Progenitor cell of endocrine pancreas (in vitro differentiated cells): ENCODE measurements around the gene FAM168B. TPM values are rescaled to one million over a fixed set of nuclear protein-coding genes. Genes with fewer than 3 reads are reported as not detected.

ENCODE experiments used
- DNase-seq: peaks from one replicate; pipeline ENCODE4 v3.0.0; 2021; ENCODE audit warnings: low spot score; ENCODE audit not compliant: unreplicated experiment
- H3K27ac Mint-ChIP-seq: 2 replicates; pipeline ENCODE4 v1.8.0; 2021; ENCODE audit warnings: mild to moderate bottlenecking, moderate library complexity, mixed read lengths
- H3K27me3 Mint-ChIP-seq: 2 replicates; pipeline ENCODE4 v1.8.0; 2021; ENCODE audit warnings: mixed read lengths
- H3K36me3 Mint-ChIP-seq: 2 replicates; pipeline ENCODE4 v1.8.0; 2022; ENCODE audit warnings: mixed read lengths; ENCODE audit not compliant: insufficient read depth
- H3K4me1 Mint-ChIP-seq: 2 replicates; pipeline ENCODE4 v1.8.0; 2021; ENCODE audit warnings: low read depth, mixed read lengths
- H3K4me3 Mint-ChIP-seq: 2 replicates; pipeline ENCODE4 v1.8.0; 2021; ENCODE audit warnings: low read depth, mild to moderate bottlenecking, moderate library complexity, mixed read lengths
- H3K9me3 Mint-ChIP-seq: 2 replicates; pipeline ENCODE4 v1.8.0; 2021; ENCODE audit warnings: low read depth, mixed read lengths
- CTCF ChIP-seq: fragments of 200-600 bp; sonication (generic); IDR thresholded peaks from one replicate; pipeline ENCODE4 v1.5.0; 2021; ENCODE audit warnings: antibody characterized with exemption, mild to moderate bottlenecking; ENCODE audit not compliant: unreplicated experiment
- total RNA-seq: library from RNA; stranded (reverse); gene quantifications from 2 replicates; pipeline ENCODE4 v1.2.1, GENCODE V29; 2021

FAM168B gene
- total RNA-seq, 1 donor from 2014 or later = 111 TPM

GRCh38 chr2:131039908-131040660, 53.2 kb downstream of the FAM168B start:
- no peak overlapping the region for H3K4me3 Mint-ChIP-seq
- no peak for DNase-seq
- no peaks in the 10 kb centered on the region for H3K9me3 Mint-ChIP-seq
- no peaks in the 10 kb centered on the region for H3K36me3 Mint-ChIP-seq
- H3K27me3 Mint-ChIP-seq = peaks cover 26% of the 10 kb centered on the region
- no peak overlapping the region for H3K27ac Mint-ChIP-seq
- peaks cover 6% of the 10 kb centered on the region for H3K4me1 Mint-ChIP-seq
- no peak for TF ChIP-seq CTCF

DNA sequence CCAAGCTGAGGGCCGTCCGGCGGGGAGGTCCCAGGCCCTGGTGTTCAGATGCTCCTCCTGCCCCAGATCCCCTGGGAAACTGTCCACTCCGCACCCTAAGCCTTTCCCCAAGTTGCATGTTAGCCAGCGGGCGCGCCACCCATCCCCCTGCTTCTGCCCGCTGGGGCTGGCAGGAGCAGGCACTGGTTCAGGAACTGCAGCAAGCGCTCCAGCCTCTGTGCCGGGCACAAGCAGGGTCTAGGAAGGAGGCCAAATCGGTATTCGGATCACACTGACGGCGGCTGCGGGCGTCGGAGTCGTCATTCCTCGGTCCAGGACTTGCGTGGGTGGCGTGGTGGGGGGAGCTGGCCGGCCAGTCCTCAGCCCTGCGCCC, 53.7 kb downstream of the FAM168B start:
- TF ChIP-seq CTCF = no peak
- H3K36me3 Mint-ChIP-seq = no peaks in the 10 kb centered on the region
- H3K4me3 Mint-ChIP-seq = no peak overlapping the region
- no peaks in the 10 kb centered on the region for H3K9me3 Mint-ChIP-seq
- no peak for DNase-seq
- H3K4me1 Mint-ChIP-seq = peaks cover 6% of the 10 kb centered on the region
- no peak overlapping the region for H3K27ac Mint-ChIP-seq
- peaks cover 26% of the 10 kb centered on the region for H3K27me3 Mint-ChIP-seq

DNA sequence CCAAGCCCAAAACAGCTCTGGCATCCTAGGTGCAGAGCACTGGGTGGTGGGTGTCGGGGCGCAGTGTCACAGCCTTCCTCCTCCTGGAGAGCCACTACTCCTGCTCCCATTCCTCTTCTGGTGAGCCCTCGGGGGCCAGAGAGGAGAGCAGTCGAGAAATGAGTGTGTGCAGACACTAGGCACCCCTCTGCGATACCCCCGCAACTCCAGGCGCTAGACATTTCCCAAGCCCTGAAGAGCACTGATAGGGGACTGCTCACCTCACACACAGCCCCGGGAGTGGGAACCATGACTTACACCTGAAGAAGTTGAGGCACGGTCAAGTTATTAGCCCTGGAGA, 54.2 kb downstream of the FAM168B start:
- no peak for DNase-seq
- no peaks in the 10 kb centered on the region for H3K9me3 Mint-ChIP-seq
- H3K27ac Mint-ChIP-seq = peak overlapping the region; percentile 52
- peaks cover 9% of the 10 kb centered on the region for H3K4me1 Mint-ChIP-seq
- no peak overlapping the region for H3K4me3 Mint-ChIP-seq
- TF ChIP-seq CTCF = no peak
- no peaks in the 10 kb centered on the region for H3K36me3 Mint-ChIP-seq
- peaks cover 30% of the 10 kb centered on the region for H3K27me3 Mint-ChIP-seq

DNA sequence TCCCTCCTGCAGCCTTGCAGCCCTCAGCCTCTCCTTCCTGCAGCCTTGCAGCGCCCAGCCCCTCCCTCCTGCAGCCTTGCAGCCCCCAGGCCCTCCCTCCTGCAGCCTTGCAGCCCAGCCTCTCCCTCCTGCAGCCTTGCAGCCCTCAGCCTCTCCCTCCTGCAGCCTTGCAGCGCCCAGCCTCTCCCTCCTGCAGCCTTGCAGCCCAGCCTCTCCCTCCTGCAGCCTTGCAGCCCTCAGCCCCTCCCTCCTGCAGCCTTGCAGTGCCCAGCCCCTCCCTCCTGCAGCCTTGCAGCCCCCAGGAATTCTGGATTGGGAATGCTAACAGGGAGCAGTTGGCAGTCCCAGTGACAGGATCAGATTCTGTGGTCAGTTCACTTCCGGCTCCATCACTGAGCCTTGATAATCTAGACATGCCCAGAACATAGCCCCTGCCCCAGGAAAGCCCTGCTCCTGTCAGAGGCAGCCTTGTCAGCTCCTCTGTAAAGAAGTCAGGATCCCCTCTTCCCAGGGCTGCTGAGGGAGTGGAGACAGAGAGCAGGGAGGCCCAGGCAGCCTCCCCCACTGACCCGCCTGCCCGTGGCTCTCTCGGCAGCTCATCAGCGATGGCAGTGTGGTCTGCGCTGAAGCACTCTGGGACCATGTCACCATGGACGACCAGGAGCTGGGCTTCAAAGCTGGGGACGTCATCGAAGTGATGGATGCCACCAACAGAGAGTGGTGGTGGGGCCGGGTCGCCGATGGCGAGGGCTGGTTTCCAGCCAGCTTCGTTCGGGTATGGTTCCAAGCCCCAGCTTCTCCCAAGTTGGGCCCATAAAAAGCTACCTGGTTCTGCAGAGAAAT, 54.8 kb downstream of the FAM168B start:
- Mint-ChIP-seq H3K27ac (no peak overlapping the region), H3K4me3 (no peak overlapping the region), H3K36me3 (no peaks in the 10 kb centered on the region), H3K9me3 (no peaks in the 10 kb centered on the region), H3K27me3 (peaks cover 36% of the 10 kb centered on the region), H3K4me1 (peaks cover 10% of the 10 kb centered on the region)
- DNase-seq = no peak
- no peak for TF ChIP-seq CTCF

DNA sequence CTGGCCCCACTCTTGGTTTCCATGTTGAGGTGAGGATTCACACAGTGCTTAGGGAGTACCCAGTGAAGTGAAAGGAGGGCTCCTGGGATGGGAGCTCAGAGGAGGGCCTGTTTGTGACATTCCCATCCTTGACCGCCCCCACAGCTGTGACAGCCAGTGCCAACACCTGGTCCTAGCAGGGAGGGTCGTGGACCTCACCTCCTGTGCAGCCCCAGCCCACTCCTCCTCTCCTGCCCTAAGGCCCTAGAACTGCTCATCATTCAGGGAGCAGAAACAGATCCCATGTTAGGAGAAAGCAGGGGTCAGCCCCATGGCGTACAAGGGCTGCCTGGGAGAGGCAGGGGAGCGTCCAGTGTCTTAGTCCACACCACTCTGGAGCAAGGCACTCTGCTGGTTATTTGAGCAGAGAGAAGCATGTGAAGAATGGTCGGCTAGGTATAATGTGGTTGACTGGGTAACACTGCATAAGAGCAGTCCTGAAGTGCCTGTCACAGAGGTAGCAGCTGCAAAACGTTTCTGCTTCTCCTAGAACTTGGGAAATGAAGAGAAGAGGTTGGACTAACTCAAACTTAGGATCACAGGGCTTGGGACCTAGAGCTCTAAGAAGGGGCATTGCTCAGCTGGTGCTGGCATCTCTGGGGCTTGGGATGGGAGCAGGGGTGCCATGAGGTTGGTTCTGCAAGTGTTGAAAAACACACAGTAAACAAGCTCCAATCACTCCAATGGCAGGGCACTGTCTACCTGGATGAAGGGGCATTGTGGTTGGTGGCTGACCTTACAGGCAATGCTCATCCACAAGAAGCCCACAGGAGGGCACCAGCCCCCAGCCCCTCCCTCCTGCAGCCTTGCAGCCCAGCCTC, 55.6 kb downstream of the FAM168B start:
- Mint-ChIP-seq H3K9me3 (no peaks in the 10 kb centered on the region), H3K27me3 (peaks cover 45% of the 10 kb centered on the region), H3K4me3 (no peak overlapping the region), H3K36me3 (no peaks in the 10 kb centered on the region), H3K4me1 (peaks cover 10% of the 10 kb centered on the region), H3K27ac (no peak overlapping the region)
- DNase-seq = no peak
- TF ChIP-seq CTCF = no peak
